Loucy (cell line): ENCODE data around the gene AKR1D1.

Experiments used
- H2AFZ ChIP-seq: fragments of 200-600 bp; sonication (generic); 2 replicates; pipeline ENCODE4 v1.6.0; 2016; ENCODE audit warnings: antibody characterized with exemption, mild to moderate bottlenecking, low read length, moderate library complexity
- H3F3A ChIP-seq: fragments of 200-600 bp; 2 replicates; pipeline ENCODE4 v1.6.0; 2016; ENCODE audit warnings: antibody characterized with exemption, low read depth, mild to moderate bottlenecking
- H3K27me3 ChIP-seq: fragments of 200-600 bp; sonication (generic); 2 replicates; pipeline ENCODE4 v1.6.1; 2014; ENCODE audit warnings: low read length, mild to moderate bottlenecking; ENCODE audit not compliant: insufficient read depth, poor library complexity, severe bottlenecking
- H3K36me3 ChIP-seq: fragments of 200-600 bp; sonication (generic); 2 replicates; pipeline ENCODE4 v1.6.1; 2016; ENCODE audit warnings: low read length; ENCODE audit not compliant: insufficient read depth
- H3K4me1 ChIP-seq: fragments of 200-600 bp; sonication (generic); 2 replicates; pipeline ENCODE4 v1.5.1; 2014; ENCODE audit warnings: low read length, mild to moderate bottlenecking; ENCODE audit not compliant: insufficient read depth, poor library complexity, severe bottlenecking
- H3K4me2 ChIP-seq: fragments of 200-600 bp; sonication (generic); 2 replicates; pipeline ENCODE4 v1.6.0; 2014; ENCODE audit warnings: antibody characterized with exemption, low read length, low read depth, mild to moderate bottlenecking; ENCODE audit not compliant: poor library complexity, severe bottlenecking
- H3K4me3 ChIP-seq: fragments of 200-600 bp; sonication (generic); 2 replicates; pipeline ENCODE4 v1.5.1; 2014; ENCODE audit warnings: low read length, mild to moderate bottlenecking, mixed read lengths; ENCODE audit not compliant: poor library complexity, severe bottlenecking
- H3K79me2 ChIP-seq: fragments of 200-600 bp; sonication (generic); 2 replicates; pipeline ENCODE4 v1.6.1; 2014; ENCODE audit warnings: low read length; ENCODE audit not compliant: insufficient read depth
- H3K9ac ChIP-seq: fragments of 200-600 bp; sonication (generic); 2 replicates; pipeline ENCODE4 v1.6.0; 2014; ENCODE audit warnings: mild to moderate bottlenecking, low read depth, low read length, moderate library complexity; ENCODE audit not compliant: poor library complexity, severe bottlenecking
- H3K9me2 ChIP-seq: fragments of 200-600 bp; sonication (generic); replicated peaks from 2 replicates; pipeline ENCODE4 v1.6.1; 2016; ENCODE audit warnings: low read depth, low read length, mixed read lengths
- H3K9me3 ChIP-seq: fragments of 200-600 bp; sonication (generic); 2 replicates; pipeline ENCODE4 v1.6.1; 2014; ENCODE audit warnings: mild to moderate bottlenecking, antibody characterized with exemption, low read length, low read depth; ENCODE audit not compliant: insufficient read depth
- H4K20me1 ChIP-seq: fragments of 200-600 bp; sonication (generic); 2 replicates; pipeline ENCODE4 v1.6.0; 2014; ENCODE audit warnings: antibody characterized with exemption, low read length, mild to moderate bottlenecking; ENCODE audit not compliant: insufficient read depth, poor library complexity, severe bottlenecking
- CTCF ChIP-seq: fragments of 200-600 bp; sonication (generic); conservative IDR thresholded peaks from 2 replicates; pipeline ENCODE4 v1.5.1; 2014; ENCODE audit warnings: mild to moderate bottlenecking, antibody characterized with exemption, low read length
- EZH2phosphoT487 ChIP-seq: fragments of 200-600 bp; IDR thresholded peaks from 2 replicates; pipeline ENCODE4 v1.6.1; 2018; ENCODE audit warnings: antibody characterized with exemption, mild to moderate bottlenecking, moderate library complexity, borderline replicate concordance

AKR1D1 gene

GRCh38 chr7:138116141-138116540 lies 39.9 kb downstream of the AKR1D1 start:
- no peaks in the 10 kb centered on the region for H3K36me3 ChIP-seq
- no peak overlapping the region for H2AFZ ChIP-seq
- no peaks in the 10 kb centered on the region for H3K79me2 ChIP-seq
- no peak overlapping the region for H3K9ac ChIP-seq
- no peaks in the 10 kb centered on the region for H3K27me3 ChIP-seq
- H3F3A ChIP-seq: no peaks in the 10 kb centered on the region
- H3K9me2 ChIP-seq: no peaks in the 10 kb centered on the region
- no peak overlapping the region for H3K4me3 ChIP-seq
- no peak overlapping the region for H3K4me2 ChIP-seq
- H3K9me3 ChIP-seq: no peaks in the 10 kb centered on the region
- no peak for TF ChIP-seq CTCF
- H3K4me1 ChIP-seq: no peaks in the 10 kb centered on the region
- H4K20me1 ChIP-seq: no peaks in the 10 kb centered on the region

- no peaks in the 10 kb centered on the region for H3K27me3 ChIP-seq
- H3K9me2 ChIP-seq: no peaks in the 10 kb centered on the region
- H3F3A ChIP-seq: no peaks in the 10 kb centered on the region
- no peaks in the 10 kb centered on the region for H3K9me3 ChIP-seq
- no peaks in the 10 kb centered on the region for H4K20me1 ChIP-seq
- H3K79me2 ChIP-seq: no peaks in the 10 kb centered on the region
- H3K4me2 ChIP-seq: no peak overlapping the region
- H3K4me3 ChIP-seq: no peak overlapping the region
- TF ChIP-seq EZH2phosphoT487 (no peak), CTCF (no peak)
- no peak overlapping the region for H3K9ac ChIP-seq
- no peaks in the 10 kb centered on the region for H3K4me1 ChIP-seq
- H3K36me3 ChIP-seq: no peaks in the 10 kb centered on the region
- H2AFZ ChIP-seq: no peak overlapping the region
These were observed 40.6 kb downstream of the AKR1D1 start for GRCh38 chr7:138116892-138117291.

GRCh38 chr7:138120140-138120827 lies 44.0 kb downstream of the AKR1D1 start:
- no peaks in the 10 kb centered on the region for H3K79me2 ChIP-seq
- no peak for TF ChIP-seq CTCF
- no peak for TF ChIP-seq EZH2phosphoT487
- no peaks in the 10 kb centered on the region for H3K36me3 ChIP-seq
- H3K4me2 ChIP-seq: no peak overlapping the region
- H3K4me3 ChIP-seq: no peak overlapping the region
- no peaks in the 10 kb centered on the region for H3K9me3 ChIP-seq
- H3F3A ChIP-seq: no peaks in the 10 kb centered on the region
- H3K27me3 ChIP-seq: no peaks in the 10 kb centered on the region
- H3K9ac ChIP-seq: no peak overlapping the region
- no peaks in the 10 kb centered on the region for H4K20me1 ChIP-seq
- no peak overlapping the region for H2AFZ ChIP-seq
- H3K4me1 ChIP-seq: no peaks in the 10 kb centered on the region
- H3K9me2 ChIP-seq: no peaks in the 10 kb centered on the region
